ENCODE results near the gene PMVK. TPM values are rescaled to one million over a fixed set of nuclear protein-coding genes. Genes with fewer than 3 reads are reported as not detected.

Gene PMVK
- total and polyA plus RNA-seq, 2 of the 4 experiments (the other 2 are of a cell fraction) = 9.0 to 28.1 TPM

GRCh38 chr1:154948079-154948478 is 11.6 kb upstream of the PMVK start:
- no peak overlapping the region for H2BK20ac ChIP-seq (ENCODE audit: low read depth, low read length)
- H4K8ac ChIP-seq (ENCODE audit: low read depth in 2 of 2, low read length in 2 of 2) = no peak overlapping the region
- H3K4me2 ChIP-seq (ENCODE audit: low read depth, low read length) = no peak overlapping the region
- H2BK5ac ChIP-seq (ENCODE audit: low read depth, low read length, poor library complexity, severe bottlenecking) = no peak overlapping the region
- H3K56ac ChIP-seq (ENCODE audit: extremely low read depth, insufficient read depth, low read length) = no peak overlapping the region
- no peak for DNase-seq
- no peak overlapping the region for H2BK120ac ChIP-seq (ENCODE audit: low read depth, low read length)
- H3K14ac ChIP-seq (replicated peaks; ENCODE audit: low read depth, low read length) = no peak overlapping the region
- dilution Hi-C loops (cut with HindIII; ENCODE audit: low sequenced_read_pairs, unreplicated experiment) = no loop called here
- no TSS peak for BruUV-seq (replicated peaks)
- TF ChIP-seq MAFK (IDR thresholded peaks at IDR 0.05; ENCODE audit: low read depth, low read length) = no peak
- no peak for TF ChIP-seq RCOR1 (IDR thresholded peaks at IDR 0.05; ENCODE audit: insufficient replicate concordance, low read length)
- TF ChIP-seq CEBPB (IDR thresholded peaks at IDR 0.05; ENCODE audit: low read depth, low read length) = no peak
- TF ChIP-seq, protein P1, sequence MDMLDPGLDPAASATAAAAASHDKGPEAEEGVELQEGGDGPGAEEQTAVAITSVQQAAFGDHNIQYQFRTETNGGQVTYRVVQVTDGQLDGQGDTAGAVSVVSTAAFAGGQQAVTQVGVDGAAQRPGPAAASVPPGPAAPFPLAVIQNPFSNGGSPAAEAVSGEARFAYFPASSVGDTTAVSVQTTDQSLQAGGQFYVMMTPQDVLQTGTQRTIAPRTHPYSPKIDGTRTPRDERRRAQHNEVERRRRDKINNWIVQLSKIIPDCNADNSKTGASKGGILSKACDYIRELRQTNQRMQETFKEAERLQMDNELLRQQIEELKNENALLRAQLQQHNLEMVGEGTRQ (IDR thresholded peaks at IDR 0.05; ENCODE audit: low read depth, low read length) = no peak
- no peak for TF ChIP-seq RFX5 (IDR thresholded peaks at IDR 0.05; ENCODE audit: low read depth, low read length)
- no peak for TF ChIP-seq CHD1 (IDR thresholded peaks at IDR 0.05; ENCODE audit: low read depth, low read length)
- TF ChIP-seq POLR2A (IDR thresholded peaks at IDR 0.05; ENCODE audit: low read depth, low read length) = no peak
- TF ChIP-seq, protein P2, sequence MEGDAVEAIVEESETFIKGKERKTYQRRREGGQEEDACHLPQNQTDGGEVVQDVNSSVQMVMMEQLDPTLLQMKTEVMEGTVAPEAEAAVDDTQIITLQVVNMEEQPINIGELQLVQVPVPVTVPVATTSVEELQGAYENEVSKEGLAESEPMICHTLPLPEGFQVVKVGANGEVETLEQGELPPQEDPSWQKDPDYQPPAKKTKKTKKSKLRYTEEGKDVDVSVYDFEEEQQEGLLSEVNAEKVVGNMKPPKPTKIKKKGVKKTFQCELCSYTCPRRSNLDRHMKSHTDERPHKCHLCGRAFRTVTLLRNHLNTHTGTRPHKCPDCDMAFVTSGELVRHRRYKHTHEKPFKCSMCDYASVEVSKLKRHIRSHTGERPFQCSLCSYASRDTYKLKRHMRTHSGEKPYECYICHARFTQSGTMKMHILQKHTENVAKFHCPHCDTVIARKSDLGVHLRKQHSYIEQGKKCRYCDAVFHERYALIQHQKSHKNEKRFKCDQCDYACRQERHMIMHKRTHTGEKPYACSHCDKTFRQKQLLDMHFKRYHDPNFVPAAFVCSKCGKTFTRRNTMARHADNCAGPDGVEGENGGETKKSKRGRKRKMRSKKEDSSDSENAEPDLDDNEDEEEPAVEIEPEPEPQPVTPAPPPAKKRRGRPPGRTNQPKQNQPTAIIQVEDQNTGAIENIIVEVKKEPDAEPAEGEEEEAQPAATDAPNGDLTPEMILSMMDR (conservative IDR thresholded peaks at IDR 0.05; ENCODE audit: low read depth, low read length) = no peak
- TF ChIP-seq NFE2L2 (IDR thresholded peaks at IDR 0.05; ENCODE audit: low read depth, low read length) = no peak
- TF ChIP-seq FOS (IDR thresholded peaks at IDR 0.05; ENCODE audit: low read depth, low read length) = no peak
- TF ChIP-seq MAZ (IDR thresholded peaks at IDR 0.05; ENCODE audit: borderline replicate concordance, low read depth, low read length) = no peak
- TF ChIP-seq RAD21 (IDR thresholded peaks at IDR 0.05; ENCODE audit: low read length) = no peak
- no peak for TF ChIP-seq BHLHE40 (IDR thresholded peaks at IDR 0.05; ENCODE audit: low read depth, low read length)
- TF ChIP-seq SMC3 (IDR thresholded peaks at IDR 0.05; ENCODE audit: low read depth, low read length) = no peak
- TF ChIP-seq, protein P3, sequence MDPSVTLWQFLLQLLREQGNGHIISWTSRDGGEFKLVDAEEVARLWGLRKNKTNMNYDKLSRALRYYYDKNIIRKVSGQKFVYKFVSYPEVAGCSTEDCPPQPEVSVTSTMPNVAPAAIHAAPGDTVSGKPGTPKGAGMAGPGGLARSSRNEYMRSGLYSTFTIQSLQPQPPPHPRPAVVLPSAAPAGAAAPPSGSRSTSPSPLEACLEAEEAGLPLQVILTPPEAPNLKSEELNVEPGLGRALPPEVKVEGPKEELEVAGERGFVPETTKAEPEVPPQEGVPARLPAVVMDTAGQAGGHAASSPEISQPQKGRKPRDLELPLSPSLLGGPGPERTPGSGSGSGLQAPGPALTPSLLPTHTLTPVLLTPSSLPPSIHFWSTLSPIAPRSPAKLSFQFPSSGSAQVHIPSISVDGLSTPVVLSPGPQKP (IDR thresholded peaks at IDR 0.05; ENCODE audit: borderline replicate concordance, low read depth, low read length) = no peak
- TF ChIP-seq MXI1 (IDR thresholded peaks at IDR 0.05; ENCODE audit: borderline replicate concordance, low read depth, low read length) = no peak
- H4K20me1 ChIP-seq (ENCODE audit: insufficient read depth, low read length) = peaks cover 3% of the 10 kb centered on the region
- no peaks in the 10 kb centered on the region for H3K9me3 ChIP-seq (ENCODE audit: control insufficient read depth, insufficient read depth, low read length)
- H4K91ac ChIP-seq (ENCODE audit: insufficient read depth, low read depth, low read length) = no peak overlapping the region
- H2BK15ac ChIP-seq (ENCODE audit: low read depth, low read length) = no peak overlapping the region
- no peak overlapping the region for H3K4me3 ChIP-seq (ENCODE audit: insufficient read depth, low read depth, low read length)
- no peak overlapping the region for H3K27ac ChIP-seq (ENCODE audit: insufficient read depth, low read length)
- peaks cover 0 to 4% of the 10 kb centered on the region in 2 experiments; a peak in 3 of 4 replicates for H3K79me1 ChIP-seq (ENCODE audit: low read depth in 1 of 2, low read length in 2 of 2)
- no peak overlapping the region for H2AK9ac ChIP-seq (replicated peaks; ENCODE audit: low read depth, low read length, poor library complexity)
- no peak overlapping the region for H3K4ac ChIP-seq (ENCODE audit: low read depth, low read length)
- no peaks in the 10 kb centered on the region for H3K9me1 ChIP-seq (ENCODE audit: insufficient read depth, low read length)
- ChIA-PET POLR2A (ENCODE audit: unreplicated experiment) (no interaction called here), CTCF (interaction anchor here (0.7 kb wide), 1 partner anchor 469 kb away, joined by 3 read pairs; no protein-coding TSS in a partner anchor)
- no peaks in the 10 kb centered on the region for H3K4me1 ChIP-seq (ENCODE audit: control insufficient read depth, insufficient read depth, low read length)
- no peak overlapping the region for H2AK5ac ChIP-seq (ENCODE audit: low read depth, low read length)
- no peak overlapping the region for H3K18ac ChIP-seq (ENCODE audit: low read depth, low read length)
- in situ Hi-C loops (cut with MboI; ENCODE audit: low sequenced_read_pairs) = no loop called here
- intact Hi-C loops (cut with micrococcal nuclease) = no loop called here
- no CpG with 5 or more reads among the region's 11 CpGs for WGBS, 2 experiments (ENCODE audit: extremely low coverage in 2 of 2, insufficient read length in 1 of 2)
- H2AFZ ChIP-seq (replicated peaks; ENCODE audit: low read length, poor library complexity) = no peak overlapping the region
- no peak overlapping the region for H3K9ac ChIP-seq (ENCODE audit: low read depth, low read length)
- H4K5ac ChIP-seq (ENCODE audit: low read depth, low read length) = no peak overlapping the region
- no peaks in the 10 kb centered on the region for H3K27me3 ChIP-seq (ENCODE audit: control insufficient read depth, insufficient read depth, low read length)
- no peak for ATAC-seq (ENCODE audit: low read depth)
- no peak overlapping the region for H3K23ac ChIP-seq (ENCODE audit: low read depth, low read length)
- H3K36me3 ChIP-seq (ENCODE audit: control insufficient read depth, insufficient read depth, low read length) = peaks cover 45% of the 10 kb centered on the region

All from IMR-90 (cell line).